ENCODE results near the gene LMO2. TPM values are rescaled to one million over a fixed set of nuclear protein-coding genes. Genes with fewer than 3 reads are reported as not detected.

The LMO2 gene
- total RNA-seq, 1 experiment from 2014 or later: 0.33 TPM

- Mint-ChIP-seq H3K4me3 (no peak overlapping the region), H3K9me3 (no peaks in the 10 kb centered on the region), H3K27ac (no peak overlapping the region), H3K4me1 (peaks cover 11 to 17% of the 10 kb centered on the region in 2 experiments), H3K36me3 (ENCODE audit: insufficient read depth in 1 of 3, low read depth in 3 of 3) (no peaks in the 10 kb centered on the region), H3K27me3 (ENCODE audit: low read depth) (peaks cover 6% of the 10 kb centered on the region)
- Histone ChIP-seq H2BK120ac (ENCODE audit: low read depth, low read length, poor library complexity, severe bottlenecking) (no peak overlapping the region), H3K4ac (ENCODE audit: low read depth, low read length) (no peak overlapping the region), H3K18ac (ENCODE audit: insufficient read length, low read depth, low read length) (no peak overlapping the region), H3K23ac (ENCODE audit: insufficient read length, low read depth, low read length) (no peak overlapping the region), H3K27me3 (ENCODE audit: insufficient read depth, low read length) (no peaks in the 10 kb centered on the region), H2AFZ (ENCODE audit: low read length) (no peak overlapping the region), H2BK15ac (ENCODE audit: low read depth, low read length) (no peak overlapping the region), H3K79me1 (ENCODE audit: insufficient read depth, low read depth, low read length, poor library complexity, severe bottlenecking) (no peaks in the 10 kb centered on the region), H3T11ph (ENCODE audit: low read length) (no peak overlapping the region), H4K20me1 (ENCODE audit: control insufficient read depth, insufficient read depth, insufficient read length) (no peaks in the 10 kb centered on the region), H3K4me2 (ENCODE audit: insufficient read depth, insufficient read length, low read length) (no peak overlapping the region), H3K9ac (ENCODE audit: extremely low read depth, insufficient read length, low read length) (no peak overlapping the region), H4K5ac (ENCODE audit: insufficient read length, low read depth, low read length) (no peak overlapping the region), H3K9me3 (ENCODE audit: control insufficient read depth, low read depth, low read length) (no peaks in the 10 kb centered on the region), H3K56ac (ENCODE audit: insufficient read length, low read depth, low read length) (no peak overlapping the region), H3K4me1 (ENCODE audit: insufficient read depth, low read length) (no peaks in the 10 kb centered on the region), H2BK5ac (ENCODE audit: insufficient read length, low read length) (no peak overlapping the region), H4K8ac (replicated peaks; ENCODE audit: insufficient read length, low read depth, low read length) (no peak overlapping the region), H4K91ac (ENCODE audit: insufficient read length, low read depth, low read length) (no peak overlapping the region), H2AK5ac (ENCODE audit: insufficient read length, low read length) (no peak overlapping the region), H3K14ac (ENCODE audit: insufficient read depth, low read length) (no peak overlapping the region), H3K23me2 (ENCODE audit: insufficient read length, low read depth, low read length, poor library complexity, severe bottlenecking) (no peaks in the 10 kb centered on the region), H2BK20ac (ENCODE audit: low read depth, low read length, poor library complexity, severe bottlenecking) (no peak overlapping the region), H3K79me2 (ENCODE audit: insufficient read depth, low read length) (no peaks in the 10 kb centered on the region), H2BK12ac (ENCODE audit: insufficient read length, low read depth, low read length) (no peak overlapping the region), H3K27ac (ENCODE audit: insufficient read length, low read depth, low read length) (no peak overlapping the region)
- DNase-seq: no peak
- no CpG with 5 or more reads among the region's 5 CpGs for WGBS (ENCODE audit: extremely low coverage, insufficient read length, low lambda C conversion rate)
- TF ChIP-seq, protein P1, sequence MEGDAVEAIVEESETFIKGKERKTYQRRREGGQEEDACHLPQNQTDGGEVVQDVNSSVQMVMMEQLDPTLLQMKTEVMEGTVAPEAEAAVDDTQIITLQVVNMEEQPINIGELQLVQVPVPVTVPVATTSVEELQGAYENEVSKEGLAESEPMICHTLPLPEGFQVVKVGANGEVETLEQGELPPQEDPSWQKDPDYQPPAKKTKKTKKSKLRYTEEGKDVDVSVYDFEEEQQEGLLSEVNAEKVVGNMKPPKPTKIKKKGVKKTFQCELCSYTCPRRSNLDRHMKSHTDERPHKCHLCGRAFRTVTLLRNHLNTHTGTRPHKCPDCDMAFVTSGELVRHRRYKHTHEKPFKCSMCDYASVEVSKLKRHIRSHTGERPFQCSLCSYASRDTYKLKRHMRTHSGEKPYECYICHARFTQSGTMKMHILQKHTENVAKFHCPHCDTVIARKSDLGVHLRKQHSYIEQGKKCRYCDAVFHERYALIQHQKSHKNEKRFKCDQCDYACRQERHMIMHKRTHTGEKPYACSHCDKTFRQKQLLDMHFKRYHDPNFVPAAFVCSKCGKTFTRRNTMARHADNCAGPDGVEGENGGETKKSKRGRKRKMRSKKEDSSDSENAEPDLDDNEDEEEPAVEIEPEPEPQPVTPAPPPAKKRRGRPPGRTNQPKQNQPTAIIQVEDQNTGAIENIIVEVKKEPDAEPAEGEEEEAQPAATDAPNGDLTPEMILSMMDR (conservative IDR thresholded peaks at IDR 0.05): no peak
Measured at GRCh38 chr11:33887886-33888285, 4.0 kb downstream of the LMO2 start.

All from H9 (cell line).